Astrocyte (in vitro differentiated cells and primary cell): ENCODE measurements around the gene NABP2. TPM values are rescaled to one million over a fixed set of nuclear protein-coding genes. Genes with fewer than 3 reads are reported as not detected.
"Not testable (repeated sequence)": the region's sequence is repeated elsewhere in the genome, so short reads cannot be mapped to it uniquely, and the experiment has no call there.

ENCODE experiments used
- DNase-seq: peaks from one replicate; pipeline ENCODE4 v3.0.0-alpha.2; 2010; ENCODE audit warnings: low read depth
- FAIRE-seq: peaks from 2 replicates; lab custom pipeline; 2011; peaks lifted over from hg19 to GRCh38; lab: Jason Lieb, UNC
- H2AFZ ChIP-seq: 2 replicates; pipeline ENCODE4 v1.6.0; 2012; ENCODE audit warnings: low read depth, low read length, inconsistent platforms
- H3K27ac ChIP-seq: 2 replicates; pipeline ENCODE4 v1.5.1; 2011; ENCODE audit warnings: low read depth, low read length, inconsistent platforms
- H3K27me3 ChIP-seq: 2 replicates; pipeline ENCODE4 v1.6.0; 2011; ENCODE audit warnings: low read length, inconsistent platforms; ENCODE audit not compliant: insufficient read depth
- H3K36me3 ChIP-seq: 2 replicates; pipeline ENCODE4 v1.5.1; 2011; ENCODE audit warnings: low read length, inconsistent platforms; ENCODE audit not compliant: insufficient read depth
- H3K4me1 ChIP-seq: 2 replicates; pipeline ENCODE4 v1.5.1; 2011; ENCODE audit warnings: low read length, inconsistent platforms; ENCODE audit not compliant: insufficient read depth
- H3K4me2 ChIP-seq: 2 replicates; pipeline ENCODE4 v1.6.0; 2012; ENCODE audit warnings: low read length, inconsistent platforms
- H3K4me3 ChIP-seq: 2 replicates; pipeline ENCODE4 v1.5.1; 2011; ENCODE audit warnings: low read depth, mild to moderate bottlenecking, low read length, inconsistent platforms; ENCODE audit not compliant: insufficient read depth
- H3K79me2 ChIP-seq: 2 replicates; pipeline ENCODE4 v1.6.0; 2012; ENCODE audit warnings: mild to moderate bottlenecking, low read length, inconsistent platforms; ENCODE audit not compliant: insufficient read depth
- H3K9ac ChIP-seq: 2 replicates; pipeline ENCODE4 v1.6.0; 2012; ENCODE audit warnings: mild to moderate bottlenecking, low read length, inconsistent platforms
- H3K9me3 ChIP-seq: 2 replicates; pipeline ENCODE4 v1.5.1; 2012; ENCODE audit warnings: low read depth, mild to moderate bottlenecking, low read length, inconsistent platforms; ENCODE audit not compliant: insufficient read depth
- H4K20me1 ChIP-seq: 2 replicates; pipeline ENCODE4 v1.6.0; 2012; ENCODE audit warnings: low read length, inconsistent platforms; ENCODE audit not compliant: insufficient read depth
- H3K27ac Mint-ChIP-seq: one replicate; pipeline ENCODE4 v1.8.0; 2021; ENCODE audit warnings: mild to moderate bottlenecking, mixed read lengths; ENCODE audit not compliant: unreplicated experiment
- H3K27me3 Mint-ChIP-seq: one replicate; pipeline ENCODE4 v1.8.0; 2021; ENCODE audit warnings: low read depth, mixed read lengths; ENCODE audit not compliant: unreplicated experiment
- H3K36me3 Mint-ChIP-seq: one replicate; pipeline ENCODE4 v1.8.0; 2021; ENCODE audit warnings: low read depth, mixed read lengths; ENCODE audit not compliant: unreplicated experiment
- H3K4me1 Mint-ChIP-seq: one replicate; pipeline ENCODE4 v1.8.0; 2021; ENCODE audit warnings: low read depth, mixed read lengths; ENCODE audit not compliant: unreplicated experiment
- H3K4me3 Mint-ChIP-seq: one replicate; pipeline ENCODE4 v1.8.0; 2021; ENCODE audit warnings: mild to moderate bottlenecking, moderate library complexity, mixed read lengths; ENCODE audit not compliant: unreplicated experiment
- H3K9me3 Mint-ChIP-seq: one replicate; pipeline ENCODE4 v1.8.0; 2021; ENCODE audit warnings: mild to moderate bottlenecking, mixed read lengths; ENCODE audit not compliant: unreplicated experiment
- EZH2 ChIP-seq: IDR thresholded peaks from 2 replicates; pipeline ENCODE4 v1.6.1; 2012; ENCODE audit warnings: mild to moderate bottlenecking, low read length, inconsistent platforms; ENCODE audit not compliant: insufficient read depth
- total RNA-seq: library from RNA; stranded (reverse); gene quantifications from 2 replicates; pipeline ENCODE4 v1.2.1, GENCODE V29; 2021
- TF ChIP-seq, protein P1 (sequence below): IDR thresholded peaks from 2 replicates; pipeline ENCODE4 v1.5.1; 2011; ENCODE audit warnings: low read depth, mild to moderate bottlenecking, inconsistent platforms, low read length, moderate library complexity; ENCODE audit not compliant: insufficient read depth

The NABP2 gene
- total RNA-seq, 1 donor from 2014 or later: 29.1 TPM

DNA sequence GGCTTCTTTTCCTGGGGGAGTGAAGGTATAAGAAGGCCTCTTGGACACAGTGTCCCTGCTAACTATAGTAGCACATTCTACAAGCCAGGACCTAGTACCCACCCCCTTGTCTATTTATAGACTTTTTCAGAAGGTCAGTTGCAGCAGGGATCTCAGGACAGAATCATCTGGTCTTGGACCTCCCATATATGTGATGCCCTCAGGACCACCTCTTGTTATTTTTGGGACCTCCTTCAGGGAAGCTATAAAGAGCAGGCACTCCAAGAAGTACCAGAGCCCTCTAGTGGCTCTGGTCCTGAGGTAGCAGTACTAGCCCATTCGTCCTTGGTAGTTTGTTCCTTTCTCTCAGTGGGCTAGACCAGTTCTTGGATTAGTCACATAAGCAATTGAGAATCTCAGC, 46.9 kb downstream of the NABP2 start:
- Mint-ChIP-seq H3K36me3 (peaks cover 10% of the 10 kb centered on the region), H3K4me1 (peaks cover 7% of the 10 kb centered on the region), H3K9me3 (no peaks in the 10 kb centered on the region), H3K27ac (no peak overlapping the region), H3K4me3 (no peak overlapping the region), H3K27me3 (no peaks in the 10 kb centered on the region)
- TF ChIP-seq, protein P1, sequence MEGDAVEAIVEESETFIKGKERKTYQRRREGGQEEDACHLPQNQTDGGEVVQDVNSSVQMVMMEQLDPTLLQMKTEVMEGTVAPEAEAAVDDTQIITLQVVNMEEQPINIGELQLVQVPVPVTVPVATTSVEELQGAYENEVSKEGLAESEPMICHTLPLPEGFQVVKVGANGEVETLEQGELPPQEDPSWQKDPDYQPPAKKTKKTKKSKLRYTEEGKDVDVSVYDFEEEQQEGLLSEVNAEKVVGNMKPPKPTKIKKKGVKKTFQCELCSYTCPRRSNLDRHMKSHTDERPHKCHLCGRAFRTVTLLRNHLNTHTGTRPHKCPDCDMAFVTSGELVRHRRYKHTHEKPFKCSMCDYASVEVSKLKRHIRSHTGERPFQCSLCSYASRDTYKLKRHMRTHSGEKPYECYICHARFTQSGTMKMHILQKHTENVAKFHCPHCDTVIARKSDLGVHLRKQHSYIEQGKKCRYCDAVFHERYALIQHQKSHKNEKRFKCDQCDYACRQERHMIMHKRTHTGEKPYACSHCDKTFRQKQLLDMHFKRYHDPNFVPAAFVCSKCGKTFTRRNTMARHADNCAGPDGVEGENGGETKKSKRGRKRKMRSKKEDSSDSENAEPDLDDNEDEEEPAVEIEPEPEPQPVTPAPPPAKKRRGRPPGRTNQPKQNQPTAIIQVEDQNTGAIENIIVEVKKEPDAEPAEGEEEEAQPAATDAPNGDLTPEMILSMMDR: peak; percentile 44
- no peak for TF ChIP-seq EZH2
- Histone ChIP-seq H2AFZ (no peak overlapping the region), H3K4me1 (peaks cover 5% of the 10 kb centered on the region), H4K20me1 (peaks cover 4% of the 10 kb centered on the region), H3K27ac (no peak overlapping the region), H3K9ac (no peak overlapping the region), H3K4me3 (no peak overlapping the region), H3K79me2 (no peaks in the 10 kb centered on the region), H3K9me3 (no peaks in the 10 kb centered on the region), H3K27me3 (no peaks in the 10 kb centered on the region), H3K4me2 (no peak overlapping the region), H3K36me3 (peaks cover 38% of the 10 kb centered on the region)
- no peak for DNase-seq
- FAIRE-seq: no peak

DNA sequence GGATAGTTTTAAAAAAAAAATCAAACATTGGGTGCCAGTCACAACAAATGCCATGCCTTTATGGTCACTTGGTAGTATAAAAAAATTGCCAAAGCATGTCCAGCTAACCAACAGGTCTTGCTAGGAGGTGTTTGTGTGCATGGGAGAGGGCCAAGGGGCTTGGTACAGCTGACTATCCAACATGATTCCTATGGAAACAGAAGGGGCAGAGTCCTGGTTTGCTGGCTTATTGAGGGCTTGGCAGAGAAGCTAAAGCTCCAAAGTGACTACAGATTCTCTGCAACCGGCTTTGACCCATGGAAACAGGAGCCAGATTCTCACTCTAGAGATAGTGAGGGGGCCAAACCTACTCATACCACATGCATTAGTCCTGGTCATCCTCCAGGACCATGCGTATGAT, 48.3 kb downstream of the NABP2 start:
- H3K9me3 ChIP-seq, FAIRE-seq, H3K4me1 Mint-ChIP-seq, H3K4me3 ChIP-seq, H3K27me3 ChIP-seq, H3K4me2 ChIP-seq, H2AFZ ChIP-seq, H3K27ac ChIP-seq, H3K27me3 Mint-ChIP-seq, H4K20me1 ChIP-seq, H3K4me1 ChIP-seq, H3K9ac ChIP-seq, H3K79me2 ChIP-seq, H3K4me3 Mint-ChIP-seq, H3K9me3 Mint-ChIP-seq, H3K27ac Mint-ChIP-seq, DNase-seq: not testable (repeated sequence)
- peaks cover 10% of the 10 kb centered on the region for H3K36me3 Mint-ChIP-seq
- peaks cover 45% of the 10 kb centered on the region for H3K36me3 ChIP-seq

DNA sequence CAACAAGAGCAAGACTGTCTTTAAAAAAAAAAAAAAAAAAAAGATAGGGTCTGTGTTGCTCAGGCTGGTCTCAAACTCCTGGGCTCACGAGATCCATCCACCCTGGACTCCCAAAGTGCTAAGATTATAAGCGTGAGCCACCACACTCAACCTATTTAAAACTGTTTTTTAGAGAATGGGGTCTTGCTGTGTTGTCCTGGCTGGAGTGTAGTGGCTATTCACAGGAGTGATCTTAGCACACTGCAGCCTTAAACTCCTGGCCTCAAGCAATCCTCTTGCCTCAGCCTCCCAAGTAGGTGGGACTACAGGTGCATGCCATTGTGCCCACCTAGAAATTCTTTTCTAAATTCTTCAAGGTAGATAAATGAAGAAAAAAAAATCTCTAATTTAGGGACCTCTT, 50.2 kb downstream of the NABP2 start:
- no peaks in the 10 kb centered on the region for H3K9me3 ChIP-seq
- no peaks in the 10 kb centered on the region for H3K4me1 ChIP-seq
- no peaks in the 10 kb centered on the region for H3K27me3 ChIP-seq
- no peak for DNase-seq
- H3K27ac Mint-ChIP-seq: no peak overlapping the region
- H3K9me3 Mint-ChIP-seq: no peaks in the 10 kb centered on the region
- H3K79me2 ChIP-seq: no peaks in the 10 kb centered on the region
- FAIRE-seq: no peak
- no peak overlapping the region for H3K27ac ChIP-seq
- peaks cover 4% of the 10 kb centered on the region for H4K20me1 ChIP-seq
- no peaks in the 10 kb centered on the region for H3K4me1 Mint-ChIP-seq
- no peak overlapping the region for H3K9ac ChIP-seq
- H3K36me3 Mint-ChIP-seq: peaks cover 13% of the 10 kb centered on the region
- peaks cover 45% of the 10 kb centered on the region for H3K36me3 ChIP-seq
- TF ChIP-seq, protein P1: no peak
- no peak for TF ChIP-seq EZH2
- no peak overlapping the region for H2AFZ ChIP-seq
- H3K4me2 ChIP-seq: no peak overlapping the region
- no peak overlapping the region for H3K4me3 Mint-ChIP-seq
- H3K4me3 ChIP-seq: no peak overlapping the region
- H3K27me3 Mint-ChIP-seq: no peaks in the 10 kb centered on the region
